GM12891 (cell line): ENCODE measurements around the gene FAT1.

Experiments used
- PAX5 ChIP-seq: IDR thresholded peaks from 2 replicates; pipeline ENCODE4 v1.6.1; 2011; ENCODE audit warnings: low read length, moderate library complexity, mild to moderate bottlenecking; ENCODE audit not compliant: insufficient read depth, severe bottlenecking
- POLR2A ChIP-seq: IDR thresholded peaks from 2 replicates; pipeline ENCODE4 v1.6.1; 2011; ENCODE audit warnings: low read depth, low read length, control low read depth
- POLR2AphosphoS5 ChIP-seq: IDR thresholded peaks from 2 replicates; pipeline ENCODE4 v1.6.1; 2011; ENCODE audit warnings: low read depth, low read length, control low read depth
- SPI1 ChIP-seq: IDR thresholded peaks from 2 replicates; pipeline ENCODE4 v1.6.1; 2011; ENCODE audit warnings: low read depth, low read length, control low read depth
- TAF1 ChIP-seq: IDR thresholded peaks from 2 replicates; pipeline ENCODE4 v1.6.1; 2011; ENCODE audit warnings: low read depth, low read length, control low read depth

- TF ChIP-seq POLR2A (no peak), SPI1 (no peak), TAF1 (no peak), POLR2AphosphoS5 (no peak), PAX5 (no peak)
Observed at GRCh38 chr4:186658657-186659056, 65.0 kb downstream of the FAT1 start.
